HepG2 (cell line): ENCODE measurements around the gene WDR5B. TPM values are rescaled to one million over a fixed set of nuclear protein-coding genes. Genes with fewer than 3 reads are reported as not detected.
A peak's percentile ranks its signal among the peaks of the same experiment; 100 is the strongest.

ENCODE experiments used
- KDM5B ChIP-seq: sonication (generic); formaldehyde crosslinking; IDR thresholded peaks from 2 replicates; pipeline ENCODE4 v1.4.0; 2020; ENCODE audit warnings: missing genetic modification reagents, mild to moderate bottlenecking, borderline replicate concordance
- KLF15 ChIP-seq: sonication (generic); formaldehyde crosslinking; IDR thresholded peaks from 2 replicates; pipeline ENCODE4 v1.8.1; 2023; ENCODE audit warnings: borderline replicate concordance, mild to moderate bottlenecking, inconsistent platforms, missing genetic modification reagents, mixed read lengths
- PLRG1 ChIP-seq: fragments of 450-650 bp; conservative IDR thresholded peaks from 2 replicates; pipeline ENCODE4 v1.6.1; 2016
- POLR2AphosphoS5 ChIP-seq: IDR thresholded peaks from 2 replicates; pipeline ENCODE4 v1.6.1; 2012; ENCODE audit warnings: low read depth, low read length
- PRPF4 ChIP-seq: fragments of 200-400 bp; formaldehyde crosslinking; IDR thresholded peaks from 2 replicates; pipeline ENCODE4 v1.6.1; 2016; ENCODE audit warnings: low read length, low read depth; ENCODE audit not compliant: poor library complexity, severe bottlenecking
- SNAPC2 ChIP-seq: sonication (generic); formaldehyde crosslinking; IDR thresholded peaks from 2 replicates; pipeline ENCODE4 v1.8.1; 2022; ENCODE audit warnings: mild to moderate bottlenecking, missing genetic modification reagents
- SP5 ChIP-seq: IDR thresholded peaks from 2 replicates; pipeline ENCODE4 v1.6.1; 2016; ENCODE audit warnings: low read depth, borderline replicate concordance
- TEAD3 ChIP-seq: optimal IDR thresholded peaks from 2 replicates; pipeline ENCODE3; 2016; ENCODE audit warnings: borderline replicate concordance
- ZNF30 ChIP-seq: sonication (generic); formaldehyde crosslinking; IDR thresholded peaks from 2 replicates; pipeline ENCODE4 v1.5.0; 2020; ENCODE audit warnings: mild to moderate bottlenecking, missing genetic modification reagents
- ZNF383 ChIP-seq: sonication (generic); formaldehyde crosslinking; IDR thresholded peaks from 2 replicates; pipeline ENCODE4 v1.4.0; 2020; ENCODE audit warnings: missing genetic modification reagents, mild to moderate bottlenecking, borderline replicate concordance
- ZNF460 ChIP-seq: sonication (generic); formaldehyde crosslinking; IDR thresholded peaks from 2 replicates; pipeline ENCODE4 v1.5.1; 2020; ENCODE audit warnings: missing genetic modification reagents, mild to moderate bottlenecking, borderline replicate concordance
- ZNF510 ChIP-seq: sonication (generic); formaldehyde crosslinking; IDR thresholded peaks from 2 replicates; pipeline ENCODE4 v1.4.0; 2020; ENCODE audit warnings: low read depth, mild to moderate bottlenecking, missing genetic modification reagents
- ZNF558 ChIP-seq: sonication (generic); formaldehyde crosslinking; IDR thresholded peaks from 2 replicates; pipeline ENCODE4 v1.9.0; 2022; ENCODE audit warnings: mild to moderate bottlenecking, missing genetic modification reagents, borderline replicate concordance
- ZNF619 ChIP-seq: sonication (generic); formaldehyde crosslinking; IDR thresholded peaks from 2 replicates; pipeline ENCODE4 v1.4.0; 2020; ENCODE audit warnings: mild to moderate bottlenecking, missing genetic modification reagents
- polyA plus RNA-seq, 8 experiments: library from polyadenylated mRNA; depleted of rRNA in 3 of 8; stranded (reverse) in 7 of 8; unstranded in 1 of 8; fragments of >200 nt; fragmentation: Illumina TruSeq in 4 of 8; extraction: Trizol in 4 of 8; gene quantifications; 2 replicates each; pipeline versions ENCODE4 v1.2.1 to v1.2.3, GENCODE V29; 2011 to 2016; ENCODE audit warnings: low read depth in 4 of 8, missing spikeins in 1 of 8, mixed read lengths in 1 of 8; ENCODE audit not compliant: insufficient read depth in 1 of 8
- total RNA-seq, 5 experiments: library from RNA; depleted of rRNA; stranded (reverse); fragments of >200 nt; fragmentation: Illumina TruSeq; extraction: Trizol; gene quantifications; 2 replicates each; pipeline ENCODE4 v1.2.3, GENCODE V29; 2016; ENCODE audit warnings: low read depth in 1 of 5
- TF ChIP-seq, protein P1 (sequence below): sonication (generic); formaldehyde crosslinking; IDR thresholded peaks from 2 replicates; pipeline ENCODE4 v1.4.0; 2020; ENCODE audit warnings: missing genetic modification reagents, mild to moderate bottlenecking, borderline replicate concordance
- TF ChIP-seq, protein P2 (sequence below): sonication (generic); formaldehyde crosslinking; IDR thresholded peaks from 2 replicates; pipeline ENCODE4 v1.5.0; 2020; ENCODE audit warnings: mild to moderate bottlenecking, missing genetic modification reagents, borderline replicate concordance
- TF ChIP-seq, protein P3 (sequence below): sonication (generic); formaldehyde crosslinking; IDR thresholded peaks from 2 replicates; pipeline ENCODE4 v1.4.0; 2020; ENCODE audit warnings: missing genetic modification reagents

The WDR5B gene
- total and polyA plus RNA-seq, 2 of the 13 experiments (the other 11 are each of a cell fraction or from before 2014, with no cell fraction given): 2.5 to 3.6 TPM

DNA sequence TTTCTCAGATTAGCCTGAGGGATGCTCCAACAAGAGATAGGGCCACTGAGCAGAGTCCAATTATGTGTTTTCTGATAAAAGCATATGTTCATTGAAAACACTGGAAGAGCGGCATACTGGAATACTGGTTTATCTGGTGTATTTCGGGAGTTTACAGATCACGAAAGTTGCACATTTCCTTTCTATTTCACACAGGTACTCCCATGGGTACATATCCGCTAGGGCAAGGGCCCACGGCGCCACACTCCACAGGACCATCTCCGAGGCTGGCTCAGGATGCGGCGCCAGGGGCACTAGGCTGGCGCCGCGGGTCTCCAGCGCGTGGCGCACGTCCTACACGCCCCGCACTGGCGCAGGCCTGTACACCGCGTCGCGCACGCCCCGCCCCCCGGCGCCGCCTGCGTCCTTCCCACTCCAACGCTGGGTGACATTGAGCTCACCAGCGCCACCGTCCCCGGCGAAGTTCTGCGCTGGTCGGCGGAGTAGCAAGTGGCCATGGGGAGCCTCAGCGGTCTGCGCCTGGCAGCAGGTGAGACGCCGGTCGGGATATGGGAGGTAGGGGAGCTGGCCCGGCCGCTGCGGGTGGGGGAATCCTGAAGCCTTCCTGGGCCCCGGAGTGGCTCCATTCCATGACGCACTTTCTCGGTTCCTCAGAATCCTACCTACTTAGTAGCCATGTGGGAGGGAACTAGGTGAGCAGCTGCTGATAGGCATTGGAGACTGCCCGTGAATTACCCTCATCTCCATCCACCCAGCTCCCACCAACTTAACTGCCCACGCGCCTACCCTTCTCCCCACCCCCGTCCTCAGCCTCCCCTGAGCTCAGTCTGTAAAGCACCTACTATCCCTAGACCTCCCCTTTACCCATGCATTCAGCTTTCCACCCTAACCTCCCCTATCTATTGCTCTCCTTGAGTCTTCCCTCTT is 31.8 kb downstream of the WDR5B start, which contains the start of gene FAM162A (continued):
- peak; percentile 91 for TF ChIP-seq POLR2AphosphoS5
- no peak; the same call in 1 of the 2 replicates for TF ChIP-seq ZNF619
- TF ChIP-seq ZNF460 (CRISPR knock-in tag): no peak; the same call in 1 of the 2 replicates
- peak; percentile 88 for TF ChIP-seq ZNF383
- TF ChIP-seq, protein P1, sequence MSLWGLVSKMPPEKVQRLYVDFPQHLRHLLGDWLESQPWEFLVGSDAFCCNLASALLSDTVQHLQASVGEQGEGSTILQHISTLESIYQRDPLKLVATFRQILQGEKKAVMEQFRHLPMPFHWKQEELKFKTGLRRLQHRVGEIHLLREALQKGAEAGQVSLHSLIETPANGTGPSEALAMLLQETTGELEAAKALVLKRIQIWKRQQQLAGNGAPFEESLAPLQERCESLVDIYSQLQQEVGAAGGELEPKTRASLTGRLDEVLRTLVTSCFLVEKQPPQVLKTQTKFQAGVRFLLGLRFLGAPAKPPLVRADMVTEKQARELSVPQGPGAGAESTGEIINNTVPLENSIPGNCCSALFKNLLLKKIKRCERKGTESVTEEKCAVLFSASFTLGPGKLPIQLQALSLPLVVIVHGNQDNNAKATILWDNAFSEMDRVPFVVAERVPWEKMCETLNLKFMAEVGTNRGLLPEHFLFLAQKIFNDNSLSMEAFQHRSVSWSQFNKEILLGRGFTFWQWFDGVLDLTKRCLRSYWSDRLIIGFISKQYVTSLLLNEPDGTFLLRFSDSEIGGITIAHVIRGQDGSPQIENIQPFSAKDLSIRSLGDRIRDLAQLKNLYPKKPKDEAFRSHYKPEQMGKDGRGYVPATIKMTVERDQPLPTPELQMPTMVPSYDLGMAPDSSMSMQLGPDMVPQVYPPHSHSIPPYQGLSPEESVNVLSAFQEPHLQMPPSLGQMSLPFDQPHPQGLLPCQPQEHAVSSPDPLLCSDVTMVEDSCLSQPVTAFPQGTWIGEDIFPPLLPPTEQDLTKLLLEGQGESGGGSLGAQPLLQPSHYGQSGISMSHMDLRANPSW (CRISPR knock-in tag): no peak
- TF ChIP-seq ZNF510 (CRISPR knock-in tag): peak; percentile 85
- no peak for TF ChIP-seq PLRG1
- peak; percentile 83 for TF ChIP-seq TEAD3 (CRISPR knock-in tag)
- TF ChIP-seq ZNF558 (CRISPR knock-in tag): peak; percentile 88; the same call in 1 of the 2 replicates
- no peak for TF ChIP-seq ZNF30 (CRISPR knock-in tag)
- TF ChIP-seq KLF15 (CRISPR knock-in tag): no peak; the same call in 1 of the 2 replicates
- no peak for TF ChIP-seq SNAPC2 (CRISPR knock-in tag)
- no peak for TF ChIP-seq PRPF4
- TF ChIP-seq, protein P2, sequence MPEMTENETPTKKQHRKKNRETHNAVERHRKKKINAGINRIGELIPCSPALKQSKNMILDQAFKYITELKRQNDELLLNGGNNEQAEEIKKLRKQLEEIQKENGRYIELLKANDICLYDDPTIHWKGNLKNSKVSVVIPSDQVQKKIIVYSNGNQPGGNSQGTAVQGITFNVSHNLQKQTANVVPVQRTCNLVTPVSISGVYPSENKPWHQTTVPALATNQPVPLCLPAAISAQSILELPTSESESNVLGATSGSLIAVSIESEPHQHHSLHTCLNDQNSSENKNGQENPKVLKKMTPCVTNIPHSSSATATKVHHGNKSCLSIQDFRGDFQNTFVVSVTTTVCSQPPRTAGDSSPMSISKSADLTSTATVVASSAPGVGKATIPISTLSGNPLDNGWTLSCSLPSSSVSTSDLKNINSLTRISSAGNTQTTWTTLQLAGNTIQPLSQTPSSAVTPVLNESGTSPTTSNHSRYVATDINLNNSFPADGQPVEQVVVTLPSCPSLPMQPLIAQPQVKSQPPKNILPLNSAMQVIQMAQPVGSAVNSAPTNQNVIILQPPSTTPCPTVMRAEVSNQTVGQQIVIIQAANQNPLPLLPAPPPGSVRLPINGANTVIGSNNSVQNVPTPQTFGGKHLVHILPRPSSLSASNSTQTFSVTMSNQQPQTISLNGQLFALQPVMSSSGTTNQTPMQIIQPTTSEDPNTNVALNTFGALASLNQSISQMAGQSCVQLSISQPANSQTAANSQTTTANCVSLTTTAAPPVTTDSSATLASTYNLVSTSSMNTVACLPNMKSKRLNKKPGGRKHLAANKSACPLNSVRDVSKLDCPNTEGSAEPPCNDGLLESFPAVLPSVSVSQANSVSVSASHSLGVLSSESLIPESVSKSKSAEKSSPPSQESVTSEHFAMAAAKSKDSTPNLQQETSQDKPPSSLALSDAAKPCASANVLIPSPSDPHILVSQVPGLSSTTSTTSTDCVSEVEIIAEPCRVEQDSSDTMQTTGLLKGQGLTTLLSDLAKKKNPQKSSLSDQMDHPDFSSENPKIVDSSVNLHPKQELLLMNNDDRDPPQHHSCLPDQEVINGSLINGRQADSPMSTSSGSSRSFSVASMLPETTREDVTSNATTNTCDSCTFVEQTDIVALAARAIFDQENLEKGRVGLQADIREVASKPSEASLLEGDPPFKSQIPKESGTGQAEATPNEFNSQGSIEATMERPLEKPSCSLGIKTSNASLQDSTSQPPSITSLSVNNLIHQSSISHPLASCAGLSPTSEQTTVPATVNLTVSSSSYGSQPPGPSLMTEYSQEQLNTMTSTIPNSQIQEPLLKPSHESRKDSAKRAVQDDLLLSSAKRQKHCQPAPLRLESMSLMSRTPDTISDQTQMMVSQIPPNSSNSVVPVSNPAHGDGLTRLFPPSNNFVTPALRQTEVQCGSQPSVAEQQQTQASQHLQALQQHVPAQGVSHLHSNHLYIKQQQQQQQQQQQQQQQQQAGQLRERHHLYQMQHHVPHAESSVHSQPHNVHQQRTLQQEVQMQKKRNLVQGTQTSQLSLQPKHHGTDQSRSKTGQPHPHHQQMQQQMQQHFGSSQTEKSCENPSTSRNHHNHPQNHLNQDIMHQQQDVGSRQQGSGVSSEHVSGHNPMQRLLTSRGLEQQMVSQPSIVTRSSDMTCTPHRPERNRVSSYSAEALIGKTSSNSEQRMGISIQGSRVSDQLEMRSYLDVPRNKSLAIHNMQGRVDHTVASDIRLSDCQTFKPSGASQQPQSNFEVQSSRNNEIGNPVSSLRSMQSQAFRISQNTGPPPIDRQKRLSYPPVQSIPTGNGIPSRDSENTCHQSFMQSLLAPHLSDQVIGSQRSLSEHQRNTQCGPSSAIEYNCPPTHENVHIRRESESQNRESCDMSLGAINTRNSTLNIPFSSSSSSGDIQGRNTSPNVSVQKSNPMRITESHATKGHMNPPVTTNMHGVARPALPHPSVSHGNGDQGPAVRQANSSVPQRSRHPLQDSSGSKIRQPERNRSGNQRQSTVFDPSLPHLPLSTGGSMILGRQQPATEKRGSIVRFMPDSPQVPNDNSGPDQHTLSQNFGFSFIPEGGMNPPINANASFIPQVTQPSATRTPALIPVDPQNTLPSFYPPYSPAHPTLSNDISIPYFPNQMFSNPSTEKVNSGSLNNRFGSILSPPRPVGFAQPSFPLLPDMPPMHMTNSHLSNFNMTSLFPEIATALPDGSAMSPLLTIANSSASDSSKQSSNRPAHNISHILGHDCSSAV (CRISPR knock-in tag): no peak
- TF ChIP-seq, protein P3, sequence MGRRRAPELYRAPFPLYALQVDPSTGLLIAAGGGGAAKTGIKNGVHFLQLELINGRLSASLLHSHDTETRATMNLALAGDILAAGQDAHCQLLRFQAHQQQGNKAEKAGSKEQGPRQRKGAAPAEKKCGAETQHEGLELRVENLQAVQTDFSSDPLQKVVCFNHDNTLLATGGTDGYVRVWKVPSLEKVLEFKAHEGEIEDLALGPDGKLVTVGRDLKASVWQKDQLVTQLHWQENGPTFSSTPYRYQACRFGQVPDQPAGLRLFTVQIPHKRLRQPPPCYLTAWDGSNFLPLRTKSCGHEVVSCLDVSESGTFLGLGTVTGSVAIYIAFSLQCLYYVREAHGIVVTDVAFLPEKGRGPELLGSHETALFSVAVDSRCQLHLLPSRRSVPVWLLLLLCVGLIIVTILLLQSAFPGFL: no peak
- peak; percentile 86; the same call in 1 of the 2 replicates for TF ChIP-seq KDM5B
- peak; percentile 74 for TF ChIP-seq SP5 (CRISPR knock-in tag)
